Measurements from ENCODE around the gene SLC25A30. TPM values are rescaled to one million over a fixed set of nuclear protein-coding genes. Genes with fewer than 3 reads are reported as not detected.

Gene SLC25A30
- total and polyA plus RNA-seq, 2 of the 13 experiments (the other 11 are each of a cell fraction or from before 2014, with no cell fraction given) = 19.6 to 22.5 TPM

DNA sequence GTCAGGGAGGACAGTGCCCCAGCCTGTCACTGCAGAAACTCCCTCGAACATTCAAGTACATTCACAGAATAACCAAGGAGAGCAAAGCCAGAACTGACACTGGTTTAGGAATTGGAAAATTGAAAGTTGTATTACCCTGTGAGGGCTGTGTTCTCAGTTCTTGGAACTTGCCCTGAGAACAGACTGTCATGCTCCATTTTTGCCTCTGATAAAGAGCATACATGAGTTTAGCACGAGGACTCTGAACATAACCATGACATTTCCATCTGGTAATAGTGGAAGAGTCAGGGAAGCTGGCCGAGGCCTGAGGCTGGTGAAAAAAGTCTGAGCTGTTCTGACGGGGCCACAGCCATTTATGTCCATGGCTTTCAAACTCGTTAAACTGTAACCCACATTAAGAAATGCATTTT lies 15.2 kb upstream of the SLC25A30 start (continued):
- TF ChIP-seq, protein P1, sequence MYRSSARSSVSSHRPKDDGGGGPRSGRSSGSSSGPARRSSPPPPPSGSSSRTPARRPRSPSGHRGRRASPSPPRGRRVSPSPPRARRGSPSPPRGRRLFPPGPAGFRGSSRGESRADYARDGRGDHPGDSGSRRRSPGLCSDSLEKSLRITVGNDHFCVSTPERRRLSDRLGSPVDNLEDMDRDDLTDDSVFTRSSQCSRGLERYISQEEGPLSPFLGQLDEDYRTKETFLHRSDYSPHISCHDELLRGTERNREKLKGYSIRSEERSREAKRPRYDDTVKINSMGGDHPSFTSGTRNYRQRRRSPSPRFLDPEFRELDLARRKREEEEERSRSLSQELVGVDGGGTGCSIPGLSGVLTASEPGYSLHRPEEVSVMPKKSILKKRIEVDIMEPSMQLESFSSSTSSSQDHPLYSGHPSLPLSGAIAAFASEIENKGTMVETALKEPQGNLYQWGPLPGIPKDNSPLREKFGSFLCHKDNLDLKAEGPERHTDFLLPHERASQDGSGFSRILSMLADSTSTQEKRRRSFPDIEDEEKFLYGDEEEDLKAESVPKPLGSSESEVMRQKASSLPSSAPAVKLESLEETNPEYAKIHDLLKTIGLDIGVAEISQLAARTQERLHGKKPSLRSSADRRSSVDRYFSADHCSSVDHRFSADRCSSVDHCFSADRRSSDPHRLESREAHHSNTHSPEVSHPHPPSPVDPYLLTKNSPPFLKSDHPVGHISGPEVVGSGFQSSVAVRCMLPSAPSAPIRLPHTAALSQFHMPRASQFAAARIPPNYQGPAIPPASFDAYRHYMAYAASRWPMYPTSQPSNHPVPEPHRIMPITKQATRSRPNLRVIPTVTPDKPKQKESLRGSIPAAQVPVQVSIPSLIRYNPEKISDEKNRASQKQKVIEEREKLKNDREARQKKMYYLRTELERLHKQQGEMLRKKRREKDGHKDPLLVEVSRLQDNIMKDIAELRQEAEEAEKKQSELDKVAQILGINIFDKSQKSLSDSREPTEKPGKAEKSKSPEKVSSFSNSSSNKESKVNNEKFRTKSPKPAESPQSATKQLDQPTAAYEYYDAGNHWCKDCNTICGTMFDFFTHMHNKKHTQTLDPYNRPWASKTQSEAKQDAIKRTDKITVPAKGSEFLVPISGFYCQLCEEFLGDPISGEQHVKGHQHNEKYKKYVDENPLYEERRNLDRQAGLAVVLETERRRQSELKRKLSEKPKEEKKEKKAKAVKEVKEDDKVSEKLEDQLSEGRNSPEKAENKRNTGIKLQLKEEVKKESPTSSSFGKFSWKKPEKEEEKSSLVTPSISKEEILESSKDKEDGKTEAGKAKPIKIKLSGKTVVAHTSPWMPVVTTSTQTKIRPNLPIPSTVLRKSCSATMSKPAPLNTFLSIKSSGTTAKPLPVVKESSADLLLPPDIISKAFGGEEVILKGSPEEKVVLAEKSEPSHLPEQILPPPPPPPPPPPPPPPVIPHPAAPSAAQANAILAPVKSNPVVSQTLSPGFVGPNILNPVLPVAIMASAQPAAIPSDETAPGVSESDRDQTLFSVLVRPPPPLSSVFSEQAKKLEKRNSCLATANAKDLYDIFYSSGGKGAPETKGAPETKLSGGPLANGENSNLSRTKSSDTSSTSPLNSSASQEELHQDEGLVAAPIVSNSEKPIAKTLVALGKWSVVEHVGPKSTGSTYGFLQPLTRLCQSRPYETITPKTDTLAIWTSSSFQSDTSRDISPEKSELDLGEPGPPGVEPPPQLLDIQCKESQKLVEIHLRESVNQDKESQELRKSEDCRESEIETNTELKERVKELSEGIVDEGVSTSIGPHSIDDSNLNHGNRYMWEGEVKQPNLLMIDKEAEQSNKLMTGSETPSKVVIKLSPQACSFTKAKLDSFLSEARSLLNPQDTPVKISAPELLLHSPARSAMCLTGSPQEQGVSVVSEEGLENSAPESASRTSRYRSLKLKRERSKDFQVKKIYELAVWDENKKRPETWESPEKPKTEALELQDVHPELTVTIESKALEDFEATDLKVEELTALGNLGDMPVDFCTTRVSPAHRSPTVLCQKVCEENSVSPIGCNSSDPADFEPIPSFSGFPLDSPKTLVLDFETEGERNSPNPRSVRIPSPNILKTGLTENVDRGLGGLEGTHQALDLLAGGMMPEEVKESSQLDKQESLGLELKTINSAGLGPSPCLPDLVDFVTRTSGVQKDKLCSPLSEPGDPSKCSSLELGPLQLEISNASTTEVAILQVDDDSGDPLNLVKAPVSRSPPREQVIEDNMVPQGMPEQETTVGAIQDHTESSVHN (CRISPR knock-in tag; IDR thresholded peaks at IDR 0.05) = no peak
- TF ChIP-seq FOXM1 (CRISPR knock-in tag; IDR thresholded peaks at IDR 0.05) (no peak), PHF21A (CRISPR knock-in tag; IDR thresholded peaks at IDR 0.05) (no peak), FOSL2 (CRISPR knock-in tag; IDR thresholded peaks at IDR 0.05) (no peak), ZBTB3 (CRISPR knock-in tag; IDR thresholded peaks at IDR 0.05; ENCODE audit: borderline replicate concordance, low read depth) (no peak), MAFG (CRISPR knock-in tag; IDR thresholded peaks at IDR 0.05) (no peak), SOX5 (CRISPR knock-in tag; IDR thresholded peaks at IDR 0.05; ENCODE audit: borderline replicate concordance) (0 out of 2 replicates have a peak, but pooled peaks have one; percentile 24), ZFYVE20 (CRISPR knock-in tag; IDR thresholded peaks at IDR 0.05; ENCODE audit: borderline replicate concordance, low read depth) (no peak)
- TF ChIP-seq, protein P2, sequence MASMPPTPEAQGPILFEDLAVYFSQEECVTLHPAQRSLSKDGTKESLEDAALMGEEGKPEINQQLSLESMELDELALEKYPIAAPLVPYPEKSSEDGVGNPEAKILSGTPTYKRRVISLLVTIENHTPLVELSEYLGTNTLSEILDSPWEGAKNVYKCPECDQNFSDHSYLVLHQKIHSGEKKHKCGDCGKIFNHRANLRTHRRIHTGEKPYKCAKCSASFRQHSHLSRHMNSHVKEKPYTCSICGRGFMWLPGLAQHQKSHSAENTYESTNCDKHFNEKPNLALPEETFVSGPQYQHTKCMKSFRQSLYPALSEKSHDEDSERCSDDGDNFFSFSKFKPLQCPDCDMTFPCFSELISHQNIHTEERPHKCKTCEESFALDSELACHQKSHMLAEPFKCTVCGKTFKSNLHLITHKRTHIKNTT (CRISPR knock-in tag; IDR thresholded peaks at IDR 0.05) = no peak
- TF ChIP-seq, protein P3, sequence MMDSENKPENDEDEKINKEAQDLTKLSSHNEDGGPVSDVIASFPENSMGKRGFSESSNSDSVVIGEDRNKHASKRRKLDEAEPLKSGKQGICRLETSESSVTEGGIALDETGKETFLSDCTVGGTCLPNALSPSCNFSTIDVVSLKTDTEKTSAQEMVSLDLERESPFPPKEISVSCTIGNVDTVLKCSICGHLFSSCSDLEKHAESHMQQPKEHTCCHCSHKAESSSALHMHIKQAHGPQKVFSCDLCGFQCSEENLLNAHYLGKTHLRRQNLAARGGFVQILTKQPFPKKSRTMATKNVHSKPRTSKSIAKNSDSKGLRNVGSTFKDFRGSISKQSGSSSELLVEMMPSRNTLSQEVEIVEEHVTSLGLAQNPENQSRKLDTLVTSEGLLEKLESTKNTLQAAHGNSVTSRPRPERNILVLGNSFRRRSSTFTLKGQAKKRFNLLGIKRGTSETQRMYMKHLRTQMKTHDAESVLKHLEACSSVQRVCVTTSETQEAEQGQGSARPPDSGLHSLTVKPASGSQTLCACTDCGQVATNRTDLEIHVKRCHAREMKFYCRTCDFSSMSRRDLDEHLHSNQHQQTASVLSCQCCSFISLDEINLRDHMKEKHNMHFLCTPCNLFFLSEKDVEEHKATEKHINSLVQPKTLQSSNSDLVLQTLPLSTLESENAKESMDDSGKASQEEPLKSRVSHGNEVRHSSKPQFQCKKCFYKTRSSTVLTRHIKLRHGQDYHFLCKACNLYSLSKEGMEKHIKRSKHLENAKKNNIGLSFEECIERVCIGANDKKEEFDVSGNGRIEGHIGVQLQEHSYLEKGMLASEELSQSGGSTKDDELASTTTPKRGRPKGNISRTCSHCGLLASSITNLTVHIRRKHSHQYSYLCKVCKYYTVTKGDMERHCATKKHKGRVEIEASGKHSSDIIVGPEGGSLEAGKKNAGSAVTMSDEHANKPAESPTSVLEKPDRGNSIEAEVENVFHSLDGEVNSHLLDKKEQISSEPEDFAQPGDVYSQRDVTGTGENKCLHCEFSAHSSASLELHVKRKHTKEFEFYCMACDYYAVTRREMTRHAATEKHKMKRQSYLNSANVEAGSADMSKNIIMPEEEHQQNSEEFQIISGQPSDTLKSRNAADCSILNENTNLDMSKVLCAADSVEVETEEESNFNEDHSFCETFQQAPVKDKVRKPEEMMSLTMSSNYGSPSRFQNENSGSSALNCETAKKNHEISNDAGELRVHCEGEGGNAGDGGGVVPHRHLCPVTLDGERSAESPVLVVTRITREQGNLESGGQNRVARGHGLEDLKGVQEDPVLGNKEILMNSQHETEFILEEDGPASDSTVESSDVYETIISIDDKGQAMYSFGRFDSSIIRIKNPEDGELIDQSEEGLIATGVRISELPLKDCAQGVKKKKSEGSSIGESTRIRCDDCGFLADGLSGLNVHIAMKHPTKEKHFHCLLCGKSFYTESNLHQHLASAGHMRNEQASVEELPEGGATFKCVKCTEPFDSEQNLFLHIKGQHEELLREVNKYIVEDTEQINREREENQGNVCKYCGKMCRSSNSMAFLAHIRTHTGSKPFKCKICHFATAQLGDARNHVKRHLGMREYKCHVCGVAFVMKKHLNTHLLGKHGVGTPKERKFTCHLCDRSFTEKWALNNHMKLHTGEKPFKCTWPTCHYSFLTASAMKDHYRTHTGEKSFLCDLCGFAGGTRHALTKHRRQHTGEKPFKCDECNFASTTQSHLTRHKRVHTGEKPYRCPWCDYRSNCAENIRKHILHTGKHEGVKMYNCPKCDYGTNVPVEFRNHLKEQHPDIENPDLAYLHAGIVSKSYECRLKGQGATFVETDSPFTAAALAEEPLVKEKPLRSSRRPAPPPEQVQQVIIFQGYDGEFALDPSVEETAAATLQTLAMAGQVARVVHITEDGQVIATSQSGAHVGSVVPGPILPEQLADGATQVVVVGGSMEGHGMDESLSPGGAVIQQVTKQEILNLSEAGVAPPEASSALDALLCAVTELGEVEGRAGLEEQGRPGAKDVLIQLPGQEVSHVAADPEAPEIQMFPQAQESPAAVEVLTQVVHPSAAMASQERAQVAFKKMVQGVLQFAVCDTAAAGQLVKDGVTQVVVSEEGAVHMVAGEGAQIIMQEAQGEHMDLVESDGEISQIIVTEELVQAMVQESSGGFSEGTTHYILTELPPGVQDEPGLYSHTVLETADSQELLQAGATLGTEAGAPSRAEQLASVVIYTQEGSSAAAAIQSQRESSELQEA (CRISPR knock-in tag; IDR thresholded peaks at IDR 0.05; ENCODE audit: not compliant biosample characterization) = no peak
- TF ChIP-seq, protein P4, sequence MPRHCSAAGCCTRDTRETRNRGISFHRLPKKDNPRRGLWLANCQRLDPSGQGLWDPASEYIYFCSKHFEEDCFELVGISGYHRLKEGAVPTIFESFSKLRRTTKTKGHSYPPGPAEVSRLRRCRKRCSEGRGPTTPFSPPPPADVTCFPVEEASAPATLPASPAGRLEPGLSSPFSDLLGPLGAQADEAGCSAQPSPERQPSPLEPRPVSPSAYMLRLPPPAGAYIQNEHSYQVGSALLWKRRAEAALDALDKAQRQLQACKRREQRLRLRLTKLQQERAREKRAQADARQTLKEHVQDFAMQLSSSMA (CRISPR knock-in tag; IDR thresholded peaks at IDR 0.05) = no peak

Measured in HepG2 (cell line).